Gastrocnemius medialis (tissue), 4 donors: ENCODE data around the gene GPALPP1.

Experiments
- POLR2A ChIP-seq, 2 donors: fragments of 450-650 bp; IDR thresholded peaks; one replicate each; pipeline ENCODE4 v1.6.1; 2017; ENCODE audit warnings: antibody characterized with exemption in 2 of 2, mild to moderate bottlenecking in 2 of 2, moderate library complexity in 2 of 2
- TF ChIP-seq, protein P1 (sequence below), 5 experiments: fragments of 450-650 bp in 3 of 5; fragments of 200-600 bp in 2 of 5; sonication (generic) in 2 of 5; IDR thresholded peaks in 4 of 5; conservative IDR thresholded peaks in 1 of 5; 1 replicate in 4 of 5; 2 replicates in 1 of 5; pipeline ENCODE4 v1.5.1; 2016 to 2019; ENCODE audit warnings: antibody characterized with exemption in 5 of 5, mild to moderate bottlenecking in 3 of 5, moderate library complexity in 3 of 5

- TF ChIP-seq, protein P1, sequence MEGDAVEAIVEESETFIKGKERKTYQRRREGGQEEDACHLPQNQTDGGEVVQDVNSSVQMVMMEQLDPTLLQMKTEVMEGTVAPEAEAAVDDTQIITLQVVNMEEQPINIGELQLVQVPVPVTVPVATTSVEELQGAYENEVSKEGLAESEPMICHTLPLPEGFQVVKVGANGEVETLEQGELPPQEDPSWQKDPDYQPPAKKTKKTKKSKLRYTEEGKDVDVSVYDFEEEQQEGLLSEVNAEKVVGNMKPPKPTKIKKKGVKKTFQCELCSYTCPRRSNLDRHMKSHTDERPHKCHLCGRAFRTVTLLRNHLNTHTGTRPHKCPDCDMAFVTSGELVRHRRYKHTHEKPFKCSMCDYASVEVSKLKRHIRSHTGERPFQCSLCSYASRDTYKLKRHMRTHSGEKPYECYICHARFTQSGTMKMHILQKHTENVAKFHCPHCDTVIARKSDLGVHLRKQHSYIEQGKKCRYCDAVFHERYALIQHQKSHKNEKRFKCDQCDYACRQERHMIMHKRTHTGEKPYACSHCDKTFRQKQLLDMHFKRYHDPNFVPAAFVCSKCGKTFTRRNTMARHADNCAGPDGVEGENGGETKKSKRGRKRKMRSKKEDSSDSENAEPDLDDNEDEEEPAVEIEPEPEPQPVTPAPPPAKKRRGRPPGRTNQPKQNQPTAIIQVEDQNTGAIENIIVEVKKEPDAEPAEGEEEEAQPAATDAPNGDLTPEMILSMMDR (IDR thresholded peaks at IDR 0.05 in 4 of 5, conservative IDR thresholded peaks at IDR 0.05 in 1 of 5) = no peak
- no peak for TF ChIP-seq POLR2A (IDR thresholded peaks at IDR 0.05)
These were observed 31.9 kb downstream of the GPALPP1 start for GRCh38 chr13:45021250-45021649.
